ENCODE data around the gene CNNM2.

DNA sequence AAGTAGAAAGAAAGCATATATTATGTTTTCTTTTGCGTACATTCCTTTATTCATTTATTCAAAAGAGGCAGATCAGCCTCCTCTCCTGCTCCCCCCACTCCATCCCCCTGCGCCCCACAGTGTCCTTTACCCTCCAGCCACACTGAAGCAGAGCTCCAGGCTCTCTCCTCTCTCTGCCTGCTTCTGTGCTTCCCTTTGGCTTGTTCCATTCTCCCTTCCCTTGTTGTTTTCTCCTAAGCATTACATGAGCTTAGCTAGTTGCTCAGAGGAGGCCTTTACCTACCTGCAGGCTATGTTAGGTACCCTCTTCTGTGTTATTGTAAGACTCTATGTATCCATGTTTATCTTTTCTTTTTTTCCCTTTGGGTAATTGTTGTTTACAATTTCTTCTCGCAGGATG lies 27.4 kb downstream of the CNNM2 start:
- TF ChIP-seq ELF4 (CRISPR knock-in tag; IDR thresholded peaks at IDR 0.05; ENCODE audit: low read depth) (no peak), FOXJ3 (CRISPR knock-in tag; IDR thresholded peaks at IDR 0.05; ENCODE audit: borderline replicate concordance) (no peak), ZNF396 (CRISPR knock-in tag; IDR thresholded peaks at IDR 0.05; ENCODE audit: borderline replicate concordance) (no peak), TCF7 (CRISPR knock-in tag; IDR thresholded peaks at IDR 0.05; ENCODE audit: low read depth) (no peak)
- TF ChIP-seq, protein P1, sequence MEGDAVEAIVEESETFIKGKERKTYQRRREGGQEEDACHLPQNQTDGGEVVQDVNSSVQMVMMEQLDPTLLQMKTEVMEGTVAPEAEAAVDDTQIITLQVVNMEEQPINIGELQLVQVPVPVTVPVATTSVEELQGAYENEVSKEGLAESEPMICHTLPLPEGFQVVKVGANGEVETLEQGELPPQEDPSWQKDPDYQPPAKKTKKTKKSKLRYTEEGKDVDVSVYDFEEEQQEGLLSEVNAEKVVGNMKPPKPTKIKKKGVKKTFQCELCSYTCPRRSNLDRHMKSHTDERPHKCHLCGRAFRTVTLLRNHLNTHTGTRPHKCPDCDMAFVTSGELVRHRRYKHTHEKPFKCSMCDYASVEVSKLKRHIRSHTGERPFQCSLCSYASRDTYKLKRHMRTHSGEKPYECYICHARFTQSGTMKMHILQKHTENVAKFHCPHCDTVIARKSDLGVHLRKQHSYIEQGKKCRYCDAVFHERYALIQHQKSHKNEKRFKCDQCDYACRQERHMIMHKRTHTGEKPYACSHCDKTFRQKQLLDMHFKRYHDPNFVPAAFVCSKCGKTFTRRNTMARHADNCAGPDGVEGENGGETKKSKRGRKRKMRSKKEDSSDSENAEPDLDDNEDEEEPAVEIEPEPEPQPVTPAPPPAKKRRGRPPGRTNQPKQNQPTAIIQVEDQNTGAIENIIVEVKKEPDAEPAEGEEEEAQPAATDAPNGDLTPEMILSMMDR (IDR thresholded peaks at IDR 0.05), result no peak
- TF ChIP-seq, protein P2, sequence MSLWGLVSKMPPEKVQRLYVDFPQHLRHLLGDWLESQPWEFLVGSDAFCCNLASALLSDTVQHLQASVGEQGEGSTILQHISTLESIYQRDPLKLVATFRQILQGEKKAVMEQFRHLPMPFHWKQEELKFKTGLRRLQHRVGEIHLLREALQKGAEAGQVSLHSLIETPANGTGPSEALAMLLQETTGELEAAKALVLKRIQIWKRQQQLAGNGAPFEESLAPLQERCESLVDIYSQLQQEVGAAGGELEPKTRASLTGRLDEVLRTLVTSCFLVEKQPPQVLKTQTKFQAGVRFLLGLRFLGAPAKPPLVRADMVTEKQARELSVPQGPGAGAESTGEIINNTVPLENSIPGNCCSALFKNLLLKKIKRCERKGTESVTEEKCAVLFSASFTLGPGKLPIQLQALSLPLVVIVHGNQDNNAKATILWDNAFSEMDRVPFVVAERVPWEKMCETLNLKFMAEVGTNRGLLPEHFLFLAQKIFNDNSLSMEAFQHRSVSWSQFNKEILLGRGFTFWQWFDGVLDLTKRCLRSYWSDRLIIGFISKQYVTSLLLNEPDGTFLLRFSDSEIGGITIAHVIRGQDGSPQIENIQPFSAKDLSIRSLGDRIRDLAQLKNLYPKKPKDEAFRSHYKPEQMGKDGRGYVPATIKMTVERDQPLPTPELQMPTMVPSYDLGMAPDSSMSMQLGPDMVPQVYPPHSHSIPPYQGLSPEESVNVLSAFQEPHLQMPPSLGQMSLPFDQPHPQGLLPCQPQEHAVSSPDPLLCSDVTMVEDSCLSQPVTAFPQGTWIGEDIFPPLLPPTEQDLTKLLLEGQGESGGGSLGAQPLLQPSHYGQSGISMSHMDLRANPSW (CRISPR knock-in tag; conservative IDR thresholded peaks at IDR 0.05; ENCODE audit: low read depth), result no peak
- TF ChIP-seq, protein P3, sequence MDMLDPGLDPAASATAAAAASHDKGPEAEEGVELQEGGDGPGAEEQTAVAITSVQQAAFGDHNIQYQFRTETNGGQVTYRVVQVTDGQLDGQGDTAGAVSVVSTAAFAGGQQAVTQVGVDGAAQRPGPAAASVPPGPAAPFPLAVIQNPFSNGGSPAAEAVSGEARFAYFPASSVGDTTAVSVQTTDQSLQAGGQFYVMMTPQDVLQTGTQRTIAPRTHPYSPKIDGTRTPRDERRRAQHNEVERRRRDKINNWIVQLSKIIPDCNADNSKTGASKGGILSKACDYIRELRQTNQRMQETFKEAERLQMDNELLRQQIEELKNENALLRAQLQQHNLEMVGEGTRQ (CRISPR knock-in tag; IDR thresholded peaks at IDR 0.05), result no peak
- TF ChIP-seq, protein P4, sequence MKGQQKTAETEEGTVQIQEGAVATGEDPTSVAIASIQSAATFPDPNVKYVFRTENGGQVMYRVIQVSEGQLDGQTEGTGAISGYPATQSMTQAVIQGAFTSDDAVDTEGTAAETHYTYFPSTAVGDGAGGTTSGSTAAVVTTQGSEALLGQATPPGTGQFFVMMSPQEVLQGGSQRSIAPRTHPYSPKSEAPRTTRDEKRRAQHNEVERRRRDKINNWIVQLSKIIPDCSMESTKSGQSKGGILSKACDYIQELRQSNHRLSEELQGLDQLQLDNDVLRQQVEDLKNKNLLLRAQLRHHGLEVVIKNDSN (CRISPR knock-in tag; IDR thresholded peaks at IDR 0.05), result no peak
- TF ChIP-seq, protein P5, sequence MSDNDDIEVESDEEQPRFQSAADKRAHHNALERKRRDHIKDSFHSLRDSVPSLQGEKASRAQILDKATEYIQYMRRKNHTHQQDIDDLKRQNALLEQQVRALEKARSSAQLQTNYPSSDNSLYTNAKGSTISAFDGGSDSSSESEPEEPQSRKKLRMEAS (CRISPR knock-in tag; IDR thresholded peaks at IDR 0.05), result no peak
- TF ChIP-seq, protein P6, sequence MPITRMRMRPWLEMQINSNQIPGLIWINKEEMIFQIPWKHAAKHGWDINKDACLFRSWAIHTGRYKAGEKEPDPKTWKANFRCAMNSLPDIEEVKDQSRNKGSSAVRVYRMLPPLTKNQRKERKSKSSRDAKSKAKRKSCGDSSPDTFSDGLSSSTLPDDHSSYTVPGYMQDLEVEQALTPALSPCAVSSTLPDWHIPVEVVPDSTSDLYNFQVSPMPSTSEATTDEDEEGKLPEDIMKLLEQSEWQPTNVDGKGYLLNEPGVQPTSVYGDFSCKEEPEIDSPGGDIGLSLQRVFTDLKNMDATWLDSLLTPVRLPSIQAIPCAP (CRISPR knock-in tag; IDR thresholded peaks at IDR 0.05), result no peak

Measured in WTC11 (cell line).